AG04450 (cell line): ENCODE results near the gene SLC15A4. TPM values are rescaled to one million over a fixed set of nuclear protein-coding genes. Genes with fewer than 3 reads are reported as not detected.

ENCODE experiments used
- CTCF ChIA-PET: fragments of 300-600, 350-600 bp; formaldehyde crosslinking; extraction: SDS; loops from one replicate; lab custom pipeline; 2022; ENCODE audit warnings: antibody characterized with exemption, inconsistent platforms; lab: Charles Lee
- POLR2A ChIA-PET: fragments of 350-600 bp; formaldehyde crosslinking; extraction: SDS; loops from one replicate; lab custom pipeline; 2021; ENCODE audit warnings: antibody characterized with exemption, inconsistent platforms; lab: Yijun Ruan, JAX
- DNase-seq: peaks from one replicate; pipeline ENCODE4 v3.0.0-alpha.2; 2011; ENCODE audit warnings: low read depth, low spot score
- H3K27ac ChIP-seq: one replicate; pipeline ENCODE4 v1.5.1; 2012; ENCODE audit warnings: low read depth, low read length, control low read depth
- H3K27me3 ChIP-seq: one replicate; pipeline ENCODE4 v1.6.0; 2012; ENCODE audit warnings: low read length; ENCODE audit not compliant: control insufficient read depth, insufficient read depth
- H3K4me3 ChIP-seq: 2 replicates; pipeline ENCODE4 v1.5.1; 2011; ENCODE audit warnings: mild to moderate bottlenecking, low read depth, low read length, control low read depth
- H3K9me3 ChIP-seq: 2 replicates; pipeline ENCODE4 v1.5.1; 2012; ENCODE audit warnings: low read length; ENCODE audit not compliant: control insufficient read depth, insufficient read depth
- polyA plus RNA-seq: library from polyadenylated mRNA; depleted of rRNA; stranded (reverse); fragments of >200 nt; gene quantifications from 2 replicates; pipeline ENCODE4 v1.2.3, GENCODE V29; 2011
- TF ChIP-seq, protein P1 (sequence below): IDR thresholded peaks from 2 replicates; pipeline ENCODE4 v1.5.1; 2011; ENCODE audit warnings: low read depth, low read length, control low read depth, inconsistent platforms

Gene SLC15A4
- polyA plus RNA-seq, 1 experiment = 21.2 TPM

DNA sequence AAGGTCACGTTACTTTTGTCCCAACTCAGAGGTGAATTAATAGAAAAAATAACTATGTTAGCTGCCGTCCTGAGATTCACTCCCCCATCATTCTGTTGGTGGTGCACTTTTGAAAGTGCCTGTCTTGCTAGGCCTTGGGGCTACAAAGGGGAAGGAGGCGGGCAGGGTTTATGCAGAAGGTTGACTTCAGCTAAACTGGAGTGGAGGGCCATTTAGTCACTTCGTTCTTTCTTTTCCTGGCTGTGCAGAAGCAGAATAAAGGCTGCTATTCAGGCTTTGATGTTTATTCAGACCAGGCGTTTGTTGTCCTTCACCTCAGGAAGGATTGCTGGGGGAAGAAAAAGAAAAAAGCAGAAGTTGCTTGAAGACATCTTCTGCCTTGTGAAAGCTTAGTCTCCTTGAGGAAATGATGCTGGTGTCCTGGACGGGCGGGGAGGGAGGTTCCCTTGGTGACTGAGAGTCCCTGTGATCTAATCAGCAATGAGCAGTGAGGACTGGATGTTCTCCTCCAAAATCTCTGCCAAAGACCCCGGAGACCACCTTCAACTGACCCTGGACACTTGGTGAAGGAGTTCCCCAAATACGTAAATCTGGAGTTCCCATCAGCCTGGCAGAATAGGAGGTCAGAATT is 33.5 kb upstream of the SLC15A4 start:
- DNase-seq = no peak
- CTCF ChIA-PET = no interaction called here
- POLR2A ChIA-PET = no interaction called here

GRCh38 chr12:128856791-128857078 is 33.0 kb upstream of the SLC15A4 start:
- DNase-seq = no peak
- ChIA-PET POLR2A (no interaction called here), CTCF (no interaction called here)
- Histone ChIP-seq H3K4me3 (no peak overlapping the region), H3K9me3 (peaks cover 40% of the 10 kb centered on the region), H3K27me3 (no peaks in the 10 kb centered on the region), H3K27ac (no peak overlapping the region)
- TF ChIP-seq, protein P1, sequence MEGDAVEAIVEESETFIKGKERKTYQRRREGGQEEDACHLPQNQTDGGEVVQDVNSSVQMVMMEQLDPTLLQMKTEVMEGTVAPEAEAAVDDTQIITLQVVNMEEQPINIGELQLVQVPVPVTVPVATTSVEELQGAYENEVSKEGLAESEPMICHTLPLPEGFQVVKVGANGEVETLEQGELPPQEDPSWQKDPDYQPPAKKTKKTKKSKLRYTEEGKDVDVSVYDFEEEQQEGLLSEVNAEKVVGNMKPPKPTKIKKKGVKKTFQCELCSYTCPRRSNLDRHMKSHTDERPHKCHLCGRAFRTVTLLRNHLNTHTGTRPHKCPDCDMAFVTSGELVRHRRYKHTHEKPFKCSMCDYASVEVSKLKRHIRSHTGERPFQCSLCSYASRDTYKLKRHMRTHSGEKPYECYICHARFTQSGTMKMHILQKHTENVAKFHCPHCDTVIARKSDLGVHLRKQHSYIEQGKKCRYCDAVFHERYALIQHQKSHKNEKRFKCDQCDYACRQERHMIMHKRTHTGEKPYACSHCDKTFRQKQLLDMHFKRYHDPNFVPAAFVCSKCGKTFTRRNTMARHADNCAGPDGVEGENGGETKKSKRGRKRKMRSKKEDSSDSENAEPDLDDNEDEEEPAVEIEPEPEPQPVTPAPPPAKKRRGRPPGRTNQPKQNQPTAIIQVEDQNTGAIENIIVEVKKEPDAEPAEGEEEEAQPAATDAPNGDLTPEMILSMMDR = no peak

More for the DNA sequence above, 33.5 kb upstream of the SLC15A4 start:
- TF ChIP-seq, protein P1 = no peak
- Histone ChIP-seq H3K27ac (no peak overlapping the region), H3K4me3 (no peak overlapping the region), H3K9me3 (peaks cover 36% of the 10 kb centered on the region), H3K27me3 (no peaks in the 10 kb centered on the region)

GRCh38 chr12:128856035-128856790 is 32.5 kb upstream of the SLC15A4 start:
- no peaks in the 10 kb centered on the region for H3K27me3 ChIP-seq
- no peak overlapping the region for H3K27ac ChIP-seq
- TF ChIP-seq, protein P1 = no peak
- ChIA-PET CTCF (interaction anchor here (0.6 kb wide), 1 partner anchor 84 kb away, joined by 3 read pairs; no protein-coding TSS in a partner anchor), POLR2A (no interaction called here)
- no peak for DNase-seq
- no peak overlapping the region for H3K4me3 ChIP-seq
- H3K9me3 ChIP-seq = peaks cover 37% of the 10 kb centered on the region

GRCh38 chr12:128853600-128854197 is 29.9 kb upstream of the SLC15A4 start:
- Histone ChIP-seq H3K27ac (no peak overlapping the region), H3K27me3 (no peaks in the 10 kb centered on the region), H3K4me3 (no peak overlapping the region), H3K9me3 (peaks cover 26% of the 10 kb centered on the region)
- ChIA-PET CTCF (no interaction called here), POLR2A (no interaction called here)
- TF ChIP-seq, protein P1 = no peak
- DNase-seq = no peak

- peaks cover 32% of the 10 kb centered on the region for H3K9me3 ChIP-seq
- H3K27ac ChIP-seq = no peak within 1 kb of the TSS
- H3K27me3 ChIP-seq = no peaks in the 10 kb centered on the region
- POLR2A ChIA-PET = no interaction called here
- TF ChIP-seq, protein P1 = no peak
- no peak for DNase-seq
- CTCF ChIA-PET = no interaction called here
- no peak within 1 kb of the TSS for H3K4me3 ChIP-seq
These were observed 29.3 kb upstream of the SLC15A4 start, which contains the start of gene GLT1D1 for GRCh38 chr12:128852885-128853599. Gene GLT1D1 (plus strand): TSS chr12:128853478. CDS start chr12:128853582, 104 bp downstream.
